SK-N-SH treated with all-trans-retinoic acid at 6 μM for 48 hours (cell line): Measurements from ENCODE around the gene RUFY4.

ENCODE experiments used
- ATAC-seq: fragments of 200-7000 bp; cut with Tn5 transposase; 3 replicates; pipeline ENCODE4 v1.9.1; 2020; ENCODE audit warnings: mild to moderate bottlenecking, moderate library complexity
- ARNTL ChIP-seq: fragments of 450-650 bp; formaldehyde crosslinking; IDR thresholded peaks from 2 replicates; pipeline ENCODE4 v1.5.0; 2020; ENCODE audit warnings: low read depth, mild to moderate bottlenecking, moderate library complexity, borderline replicate concordance
- CREB5 ChIP-seq: fragments of 250-450 bp; sonication (Bioruptor Pico); IDR thresholded peaks from 2 replicates; pipeline ENCODE4 v1.5.1; 2020; ENCODE audit warnings: low read depth, mild to moderate bottlenecking, moderate library complexity
- CSDC2 ChIP-seq: fragments of 250-450 bp; sonication (Bioruptor Pico); IDR thresholded peaks from 2 replicates; pipeline ENCODE4 v1.5.0; 2020; ENCODE audit warnings: mild to moderate bottlenecking, moderate library complexity
- ISL1 ChIP-seq: fragments of 250-450 bp; sonication (Bioruptor Pico); IDR thresholded peaks from 2 replicates; pipeline ENCODE4 v2.1.2; 2022; ENCODE audit warnings: mild to moderate bottlenecking, moderate library complexity
- OSR1 ChIP-seq: fragments of 250-450 bp; sonication (Bioruptor Pico); IDR thresholded peaks from 2 replicates; pipeline ENCODE4 v1.8.0; 2022; ENCODE audit warnings: moderate library complexity, mild to moderate bottlenecking, inconsistent platforms
- PATZ1 ChIP-seq: fragments of 250-450 bp; sonication (Bioruptor Pico); IDR thresholded peaks from 2 replicates; pipeline ENCODE4 v1.8.0; 2020; ENCODE audit warnings: mild to moderate bottlenecking, moderate library complexity, borderline replicate concordance
- POU6F1 ChIP-seq: fragments of 250-450 bp; sonication (Bioruptor Pico); IDR thresholded peaks from 2 replicates; pipeline ENCODE4 v1.8.0; 2021; ENCODE audit warnings: low read depth, mild to moderate bottlenecking, moderate library complexity, borderline replicate concordance
- PPARA ChIP-seq: fragments of 250-450 bp; sonication (Bioruptor Pico); IDR thresholded peaks from 2 replicates; pipeline ENCODE4 v1.5.0; 2020; ENCODE audit warnings: mild to moderate bottlenecking, borderline replicate concordance
- SNAI2 ChIP-seq: fragments of 250-450 bp; sonication (Bioruptor Pico); IDR thresholded peaks from 2 replicates; pipeline ENCODE4 v1.5.0; 2020; ENCODE audit warnings: mild to moderate bottlenecking, moderate library complexity
- TCF4 ChIP-seq: fragments of 250-450 bp; sonication (Bioruptor Pico); IDR thresholded peaks from 2 replicates; pipeline ENCODE4 v1.8.0; 2021; ENCODE audit warnings: mild to moderate bottlenecking, moderate library complexity, borderline replicate concordance
- TSHZ2 ChIP-seq: fragments of 250-450 bp; sonication (Bioruptor Pico); IDR thresholded peaks from 2 replicates; pipeline ENCODE4 v1.5.0; 2020; ENCODE audit warnings: mild to moderate bottlenecking, moderate library complexity
- ZFP3 ChIP-seq: fragments of 250-450 bp; sonication (Bioruptor Pico); IDR thresholded peaks from 2 replicates; pipeline ENCODE4 v1.5.0; 2020; ENCODE audit warnings: mild to moderate bottlenecking, moderate library complexity
- ZFP30 ChIP-seq: fragments of 450-650 bp; formaldehyde crosslinking; IDR thresholded peaks from 2 replicates; pipeline ENCODE4 v1.5.0; 2022; ENCODE audit warnings: mild to moderate bottlenecking, moderate library complexity
- ZNF565 ChIP-seq: fragments of 450-650 bp; formaldehyde crosslinking; conservative IDR thresholded peaks from 2 replicates; pipeline ENCODE4 v1.5.0; 2020; ENCODE audit warnings: low read depth, mild to moderate bottlenecking, moderate library complexity
- ZNF70 ChIP-seq: fragments of 450-650 bp; formaldehyde crosslinking; IDR thresholded peaks from 2 replicates; pipeline ENCODE4 v1.5.0; 2020; ENCODE audit warnings: mild to moderate bottlenecking, moderate library complexity

Gene RUFY4

GRCh38 chr2:218031261-218031660 is 37.8 kb upstream of the RUFY4 start:
- TF ChIP-seq CREB5 (CRISPR knock-in tag) (no peak), ISL1 (CRISPR knock-in tag) (no peak), POU6F1 (CRISPR knock-in tag) (no peak), CSDC2 (CRISPR knock-in tag) (no peak), PATZ1 (CRISPR knock-in tag) (no peak), TCF4 (no peak), ZNF565 (CRISPR knock-in tag) (no peak)
- TF ChIP-seq, all 23 proteins: peak for 0
- no peak for ATAC-seq

GRCh38 chr2:218031771-218032257 is 37.2 kb upstream of the RUFY4 start:
- no peak for ATAC-seq
- TF ChIP-seq ISL1 (CRISPR knock-in tag) (no peak), ARNTL (CRISPR knock-in tag) (no peak), CSDC2 (CRISPR knock-in tag) (no peak), ZFP3 (no peak), ZFP30 (CRISPR knock-in tag) (no peak), TCF4 (no peak), PPARA (no peak), PATZ1 (CRISPR knock-in tag) (no peak), ZNF70 (CRISPR knock-in tag) (no peak), SNAI2 (no peak), CREB5 (CRISPR knock-in tag) (no peak), OSR1 (CRISPR knock-in tag) (no peak), POU6F1 (CRISPR knock-in tag) (no peak), ZNF565 (CRISPR knock-in tag) (no peak), TSHZ2 (no peak)
